A549 (cell line): ENCODE data around the gene GABBR2. TPM values are rescaled to one million over a fixed set of nuclear protein-coding genes. Genes with fewer than 3 reads are reported as not detected.

Experiments used
- ATAC-seq, 2 experiments: fragments of 200-7000 bp in 1 of 2; fragments of >200 bp in 1 of 2; cut with Nextera tagmentation in 1 of 2; cut with Tn5 transposase in 1 of 2; 3 replicates each; pipeline versions ENCODE4 v1.8.0 to v1.9.1; 2018 to 2020; ENCODE audit warnings: mild to moderate bottlenecking in 1 of 2, moderate library complexity in 1 of 2
- CTCF ChIA-PET: fragments of 300-600 bp; sonication (Branson Sonifier 250); formaldehyde crosslinking; extraction: SDS; loops from one replicate; lab custom pipeline; 2021; ENCODE audit warnings: antibody characterized with exemption, inconsistent platforms; lab: Yijun Ruan, JAX
- POLR2A ChIA-PET: fragments of 350-600 bp; formaldehyde crosslinking; extraction: SDS; loops from one replicate; lab custom pipeline; 2021; ENCODE audit warnings: antibody characterized with exemption, inconsistent platforms; lab: Yijun Ruan, JAX
- DNase-seq, 2 experiments: peaks; one replicate each; pipeline versions ENCODE4 v3.0.0 to v3.0.0-alpha.2; 2011 to 2016; ENCODE audit warnings: low read depth in 1 of 2, low spot score in 1 of 2
- FAIRE-seq: peaks from 2 replicates; lab custom pipeline; 2011; peaks lifted over from hg19 to GRCh38; lab: Jason Lieb, UNC
- H3K27ac ChIP-seq, 2 experiments: fragments of >200 bp; sonication (Bioruptor Twin); formaldehyde crosslinking; 3 replicates each; pipeline ENCODE4 v1.5.1; 2016 to 2017
- H3K4me1 ChIP-seq: fragments of >200 bp; sonication (Bioruptor Twin); formaldehyde crosslinking; 3 replicates; pipeline ENCODE4 v1.6.1; 2016
- H3K4me2 ChIP-seq: fragments of >200 bp; sonication (Bioruptor Twin); formaldehyde crosslinking; 3 replicates; pipeline ENCODE4 v1.6.1; 2016
- H3K4me3 ChIP-seq: fragments of >200 bp; sonication (Bioruptor Twin); formaldehyde crosslinking; 3 replicates; pipeline ENCODE4 v1.5.1; 2016
- H3K9me3 ChIP-seq: fragments of >200 bp; sonication (Bioruptor Twin); formaldehyde crosslinking; 3 replicates; pipeline ENCODE4 v1.6.1; 2016
- ATOH8 ChIP-seq: fragments of 250-450 bp; sonication (Bioruptor Pico); IDR thresholded peaks from 2 replicates; pipeline ENCODE4 v1.5.0; 2020; ENCODE audit warnings: low read depth, mild to moderate bottlenecking, moderate library complexity
- CBX2 ChIP-seq: fragments of 200-600 bp; sonication (generic); IDR thresholded peaks from 2 replicates; pipeline ENCODE4 v1.6.1; 2016; ENCODE audit warnings: low read depth, mild to moderate bottlenecking, borderline replicate concordance
- CBX8 ChIP-seq: fragments of 200-600 bp; sonication (generic); IDR thresholded peaks from 2 replicates; pipeline ENCODE4 v1.6.1; 2016
- CEBPB ChIP-seq, 2 experiments: fragments of >200 bp in 1 of 2; sonication (Bioruptor Twin) in 1 of 2; formaldehyde crosslinking in 1 of 2; IDR thresholded peaks; 2 replicates each; pipeline ENCODE4 v1.6.1; 2012 to 2016
- CHD4 ChIP-seq: fragments of 200-600 bp; sonication (generic); IDR thresholded peaks from 2 replicates; pipeline ENCODE4 v1.6.1; 2016; ENCODE audit warnings: antibody characterized with exemption, mild to moderate bottlenecking, borderline replicate concordance
- EHMT2 ChIP-seq: fragments of 200-600 bp; sonication (generic); IDR thresholded peaks from 2 replicates; pipeline ENCODE4 v1.6.1; 2016; ENCODE audit warnings: antibody characterized with exemption, low read depth, mild to moderate bottlenecking, moderate library complexity
- EP300 ChIP-seq, 2 experiments: fragments of >200 bp; sonication (Bioruptor Twin); formaldehyde crosslinking; IDR thresholded peaks; 2 replicates in 1 of 2; 3 replicates in 1 of 2; pipeline ENCODE4 v1.6.1; 2016 to 2017
- HDAC2 ChIP-seq: fragments of 200-600 bp; sonication (generic); IDR thresholded peaks from 2 replicates; pipeline ENCODE4 v1.6.1; 2016
- HEYL ChIP-seq: fragments of 250-450 bp; sonication (Bioruptor Pico); IDR thresholded peaks from 2 replicates; pipeline ENCODE4 v1.8.0; 2021; ENCODE audit warnings: mild to moderate bottlenecking, moderate library complexity
- HMGXB4 ChIP-seq: fragments of 250-450 bp; sonication (Bioruptor Pico); IDR thresholded peaks from 2 replicates; pipeline ENCODE4 v1.5.0; 2021; ENCODE audit warnings: mild to moderate bottlenecking, moderate library complexity, borderline replicate concordance
- HOXB5 ChIP-seq: fragments of 250-450 bp; sonication (Bioruptor Pico); IDR thresholded peaks from 2 replicates; pipeline ENCODE4 v1.5.0; 2020; ENCODE audit warnings: mild to moderate bottlenecking, moderate library complexity
- JUN ChIP-seq, 2 experiments: fragments of >200 bp; sonication (Bioruptor Twin); formaldehyde crosslinking; IDR thresholded peaks; 2 replicates in 1 of 2; 3 replicates in 1 of 2; pipeline ENCODE4 v1.6.1; 2016 to 2017
- KDM1A ChIP-seq: fragments of 200-600 bp; sonication (generic); IDR thresholded peaks from 2 replicates; pipeline ENCODE4 v1.6.1; 2016; ENCODE audit warnings: low read depth, mild to moderate bottlenecking
- MAFK ChIP-seq: fragments of 450-650 bp; IDR thresholded peaks from 2 replicates; pipeline ENCODE4 v1.6.1; 2014; ENCODE audit not compliant: partially characterized antibody
- NFE2L2 ChIP-seq: fragments of 150-350 bp; conservative IDR thresholded peaks from 2 replicates; pipeline ENCODE4 v1.6.1; 2014; ENCODE audit warnings: low read length
- NR3C1 ChIP-seq: fragments of >200 bp; sonication (Bioruptor Twin); formaldehyde crosslinking; IDR thresholded peaks from 3 replicates; pipeline ENCODE4 v1.6.1; 2017
- POLR2AphosphoS2 ChIP-seq: conservative IDR thresholded peaks from 2 replicates; pipeline ENCODE4 v1.6.1; 2012; ENCODE audit warnings: low read length, improper control_type of control experiment, inconsistent platforms
- RAD21 ChIP-seq, 2 experiments: fragments of >200 bp in 1 of 2; sonication (Bioruptor Twin) in 1 of 2; formaldehyde crosslinking in 1 of 2; IDR thresholded peaks in 1 of 2; conservative IDR thresholded peaks in 1 of 2; 2 replicates in 1 of 2; 3 replicates in 1 of 2; pipeline ENCODE4 v1.6.1; 2012 to 2018; ENCODE audit warnings: inconsistent platforms in 1 of 2
- RARB ChIP-seq: fragments of 250-450 bp; sonication (Bioruptor Pico); IDR thresholded peaks from 2 replicates; pipeline ENCODE4 v1.8.0; 2021; ENCODE audit warnings: mild to moderate bottlenecking, moderate library complexity
- RFX5 ChIP-seq: fragments of 450-650 bp; IDR thresholded peaks from 2 replicates; pipeline ENCODE4 v1.7.1; 2014; ENCODE audit warnings: antibody characterized with exemption, mild to moderate bottlenecking, moderate library complexity
- RNF2 ChIP-seq: fragments of 200-600 bp; sonication (generic); IDR thresholded peaks from 2 replicates; pipeline ENCODE4 v1.6.1; 2016; ENCODE audit warnings: low read depth, mild to moderate bottlenecking, antibody characterized with exemption, moderate library complexity, borderline replicate concordance
- SMC3 ChIP-seq: fragments of >200 bp; sonication (Bioruptor Twin); formaldehyde crosslinking; IDR thresholded peaks from 3 replicates; pipeline ENCODE4 v1.6.1; 2018; ENCODE audit warnings: inconsistent platforms
- SREBF2 ChIP-seq: fragments of 450-650 bp; IDR thresholded peaks from 2 replicates; pipeline ENCODE4 v1.6.1; 2014; ENCODE audit warnings: mild to moderate bottlenecking, moderate library complexity
- ZFP36 ChIP-seq: fragments of 450-650 bp; IDR thresholded peaks from 2 replicates; pipeline ENCODE4 v1.6.1; 2014; ENCODE audit warnings: borderline replicate concordance; ENCODE audit not compliant: partially characterized antibody
- ZSCAN20 ChIP-seq: fragments of 250-450 bp; sonication (Bioruptor Pico); IDR thresholded peaks from 2 replicates; pipeline ENCODE4 v1.8.0; 2022; ENCODE audit warnings: mild to moderate bottlenecking, moderate library complexity
- WGBS: methylation state at CpG from one replicate; pipeline ENCODE4 v1.1.6; 2017; ENCODE audit errors: missing lambda C conversion rate; 5-methylcytosine and 5-hydroxymethylcytosine counted together
- polyA plus RNA-seq, 4 experiments: library from polyadenylated mRNA; depleted of rRNA in 3 of 4; stranded (reverse); fragments of >200 nt; fragmentation: RNase III in 1 of 4; extraction: RNeasy Plus Mini Kit Qiagen cat#74134 plus additional on column Dnase treatment in 1 of 4; gene quantifications; 2 replicates in 3 of 4; 3 replicates in 1 of 4; pipeline ENCODE4 v1.2.3, GENCODE V29; 2011 to 2017
- TF ChIP-seq, protein P1 (sequence below): fragments of 150-350 bp; IDR thresholded peaks from 2 replicates; pipeline ENCODE4 v1.6.1; 2014; ENCODE audit warnings: low read depth, mild to moderate bottlenecking, low read length
- TF ChIP-seq, protein P2 (sequence below): IDR thresholded peaks from 2 replicates; pipeline ENCODE4 v1.6.1; 2012
- TF ChIP-seq, protein P3 (sequence below): fragments of >200 bp; sonication (Bioruptor Twin); formaldehyde crosslinking; IDR thresholded peaks from 3 replicates; pipeline ENCODE4 v1.5.1; 2016

The GABBR2 gene
- polyA plus RNA-seq, 2 of the 4 experiments (the other 2 are of a cell fraction): 0.08 to 0.57 TPM

DNA sequence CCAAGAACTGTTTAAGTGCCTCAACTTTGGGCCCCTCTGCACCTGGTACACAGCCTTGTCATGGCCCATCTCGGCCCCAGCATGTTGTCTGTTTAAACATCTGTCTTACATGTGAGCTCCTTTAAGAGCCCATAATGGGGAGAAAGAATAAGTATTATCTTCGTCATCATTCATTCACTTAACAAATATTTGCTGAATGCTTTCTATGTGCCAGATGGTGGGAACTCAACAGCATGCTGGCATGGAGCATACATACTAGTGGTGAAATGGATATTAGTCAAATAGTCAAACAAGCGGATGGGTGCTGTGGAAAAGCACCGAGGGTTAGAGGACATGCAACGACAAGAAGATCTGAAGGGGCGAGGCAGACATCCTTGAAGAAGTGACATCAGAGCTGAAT, 54.5 kb downstream of the GABBR2 start:
- no peak for TF ChIP-seq EP300 (IDR thresholded peaks at IDR 0.05)
- TF ChIP-seq ZSCAN20: no peak
- TF ChIP-seq JUN (IDR thresholded peaks at IDR 0.05): no peak
- TF ChIP-seq, protein P1, sequence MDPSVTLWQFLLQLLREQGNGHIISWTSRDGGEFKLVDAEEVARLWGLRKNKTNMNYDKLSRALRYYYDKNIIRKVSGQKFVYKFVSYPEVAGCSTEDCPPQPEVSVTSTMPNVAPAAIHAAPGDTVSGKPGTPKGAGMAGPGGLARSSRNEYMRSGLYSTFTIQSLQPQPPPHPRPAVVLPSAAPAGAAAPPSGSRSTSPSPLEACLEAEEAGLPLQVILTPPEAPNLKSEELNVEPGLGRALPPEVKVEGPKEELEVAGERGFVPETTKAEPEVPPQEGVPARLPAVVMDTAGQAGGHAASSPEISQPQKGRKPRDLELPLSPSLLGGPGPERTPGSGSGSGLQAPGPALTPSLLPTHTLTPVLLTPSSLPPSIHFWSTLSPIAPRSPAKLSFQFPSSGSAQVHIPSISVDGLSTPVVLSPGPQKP: no peak
- no peak for TF ChIP-seq CHD4
- TF ChIP-seq NR3C1: no peak
- TF ChIP-seq SMC3: no peak
- no peak for TF ChIP-seq CEBPB (IDR thresholded peaks at IDR 0.05)
- TF ChIP-seq, protein P2, sequence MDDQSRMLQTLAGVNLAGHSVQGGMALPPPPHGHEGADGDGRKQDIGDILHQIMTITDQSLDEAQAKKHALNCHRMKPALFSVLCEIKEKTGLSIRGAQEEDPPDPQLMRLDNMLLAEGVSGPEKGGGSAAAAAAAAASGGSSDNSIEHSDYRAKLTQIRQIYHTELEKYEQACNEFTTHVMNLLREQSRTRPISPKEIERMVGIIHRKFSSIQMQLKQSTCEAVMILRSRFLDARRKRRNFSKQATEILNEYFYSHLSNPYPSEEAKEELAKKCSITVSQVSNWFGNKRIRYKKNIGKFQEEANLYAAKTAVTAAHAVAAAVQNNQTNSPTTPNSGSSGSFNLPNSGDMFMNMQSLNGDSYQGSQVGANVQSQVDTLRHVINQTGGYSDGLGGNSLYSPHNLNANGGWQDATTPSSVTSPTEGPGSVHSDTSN: no peak
- TF ChIP-seq HOXB5 (CRISPR knock-in tag): no peak
- no peak for TF ChIP-seq CBX8
- no peak for TF ChIP-seq KDM1A
- no peak for TF ChIP-seq SREBF2
- TF ChIP-seq POLR2AphosphoS2: no peak
- no peak for TF ChIP-seq HDAC2
- no peak for TF ChIP-seq ATOH8 (CRISPR knock-in tag)
- no peak for TF ChIP-seq RNF2
- no peak for TF ChIP-seq RFX5
- no peak for TF ChIP-seq ZFP36
- TF ChIP-seq HMGXB4 (CRISPR knock-in tag): no peak
- H3K4me1 ChIP-seq: no peaks in the 10 kb centered on the region
- POLR2A ChIA-PET: no interaction called here
- H3K4me3 ChIP-seq: no peak overlapping the region
- CTCF ChIA-PET: interaction anchor here (1.4 to 2.2 kb wide), 3 partner anchors 11 to 78 kb away, joined by 3 to 8 read pairs (median 3); no protein-coding TSS in a partner anchor
- FAIRE-seq (no peak), DNase-seq (no peak), ATAC-seq (no peak)
- 30% methylated on average over 6 of the region's 6 CpGs for WGBS
- no peak overlapping the region for H3K4me2 ChIP-seq
- H3K9me3 ChIP-seq: no peaks in the 10 kb centered on the region
- H3K27ac ChIP-seq: no peak overlapping the region

DNA sequence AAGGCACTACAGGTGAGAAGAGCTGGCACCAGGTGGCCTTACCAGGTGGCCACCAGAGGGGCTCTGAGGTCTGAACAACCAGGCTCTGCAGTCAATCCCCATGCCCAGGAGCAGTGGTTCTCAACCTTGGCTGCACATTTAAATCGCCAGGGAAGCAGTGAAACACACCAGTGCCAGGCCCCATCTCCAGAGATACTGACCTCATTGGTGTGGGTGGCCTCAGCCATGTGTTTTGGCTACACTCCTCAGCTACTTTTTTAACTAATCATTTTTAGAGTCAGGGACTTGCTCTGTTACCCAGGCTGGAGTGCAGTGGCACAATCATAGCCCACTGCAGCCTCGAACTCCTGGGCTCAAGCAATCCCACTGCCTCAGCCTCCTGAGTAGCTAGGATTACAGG, 56.0 kb downstream of the GABBR2 start:
- Histone ChIP-seq H3K4me1 (no peaks in the 10 kb centered on the region), H3K4me3 (no peak overlapping the region), H3K4me2 (no peak overlapping the region), H3K9me3 (no peaks in the 10 kb centered on the region), H3K27ac (no peak overlapping the region)
- WGBS: 2% methylated on average over 2 of the region's 2 CpGs
- FAIRE-seq: no peak
- no peak for ATAC-seq
- CTCF ChIA-PET: interaction anchor here (1.0 to 2.2 kb wide), 2 partner anchors 10 to 54 kb away, joined by 3 to 8 read pairs; no protein-coding TSS in a partner anchor
- DNase-seq: no peak
- POLR2A ChIA-PET: no interaction called here
- no peak for TF ChIP-seq CBX8
- TF ChIP-seq HEYL (CRISPR knock-in tag): no peak
- TF ChIP-seq, protein P3, sequence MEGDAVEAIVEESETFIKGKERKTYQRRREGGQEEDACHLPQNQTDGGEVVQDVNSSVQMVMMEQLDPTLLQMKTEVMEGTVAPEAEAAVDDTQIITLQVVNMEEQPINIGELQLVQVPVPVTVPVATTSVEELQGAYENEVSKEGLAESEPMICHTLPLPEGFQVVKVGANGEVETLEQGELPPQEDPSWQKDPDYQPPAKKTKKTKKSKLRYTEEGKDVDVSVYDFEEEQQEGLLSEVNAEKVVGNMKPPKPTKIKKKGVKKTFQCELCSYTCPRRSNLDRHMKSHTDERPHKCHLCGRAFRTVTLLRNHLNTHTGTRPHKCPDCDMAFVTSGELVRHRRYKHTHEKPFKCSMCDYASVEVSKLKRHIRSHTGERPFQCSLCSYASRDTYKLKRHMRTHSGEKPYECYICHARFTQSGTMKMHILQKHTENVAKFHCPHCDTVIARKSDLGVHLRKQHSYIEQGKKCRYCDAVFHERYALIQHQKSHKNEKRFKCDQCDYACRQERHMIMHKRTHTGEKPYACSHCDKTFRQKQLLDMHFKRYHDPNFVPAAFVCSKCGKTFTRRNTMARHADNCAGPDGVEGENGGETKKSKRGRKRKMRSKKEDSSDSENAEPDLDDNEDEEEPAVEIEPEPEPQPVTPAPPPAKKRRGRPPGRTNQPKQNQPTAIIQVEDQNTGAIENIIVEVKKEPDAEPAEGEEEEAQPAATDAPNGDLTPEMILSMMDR: no peak
- no peak for TF ChIP-seq NR3C1
- TF ChIP-seq EHMT2: no peak
- TF ChIP-seq ZFP36: no peak
- TF ChIP-seq KDM1A: no peak
- TF ChIP-seq, protein P2: no peak
- TF ChIP-seq CBX2: no peak
- TF ChIP-seq RARB (CRISPR knock-in tag): no peak
- TF ChIP-seq HMGXB4 (CRISPR knock-in tag): no peak
- TF ChIP-seq MAFK: no peak
- TF ChIP-seq SMC3: no peak
- no peak for TF ChIP-seq NFE2L2
- TF ChIP-seq RAD21 (conservative IDR thresholded peaks at IDR 0.05 in 1 of 2, IDR thresholded peaks at IDR 0.05 in 1 of 2): no peak
